Glutamatergic neuron (in vitro differentiated cells): ENCODE data around the gene GRID1. TPM values are rescaled to one million over a fixed set of nuclear protein-coding genes. Genes with fewer than 3 reads are reported as not detected.
"Not testable (repeated sequence)": the region's sequence is repeated elsewhere in the genome, so short reads cannot be mapped to it uniquely, and the experiment has no call there.

Experiments used
- DNase-seq: peaks from one replicate; pipeline ENCODE4 v3.0.0; 2022
- H3K27ac Mint-ChIP-seq: one replicate; pipeline ENCODE4 v1.8.0; 2020; ENCODE audit warnings: mild to moderate bottlenecking, mixed read lengths, inconsistent platforms; ENCODE audit not compliant: unreplicated experiment
- H3K27me3 Mint-ChIP-seq: one replicate; pipeline ENCODE4 v1.8.0; 2020; ENCODE audit warnings: mild to moderate bottlenecking, moderate library complexity, mixed read lengths, inconsistent platforms; ENCODE audit not compliant: unreplicated experiment
- H3K36me3 Mint-ChIP-seq: one replicate; pipeline ENCODE4 v1.8.0; 2020; ENCODE audit warnings: mild to moderate bottlenecking, mixed read lengths, inconsistent platforms; ENCODE audit not compliant: unreplicated experiment
- H3K4me1 Mint-ChIP-seq: one replicate; pipeline ENCODE4 v1.8.0; 2020; ENCODE audit warnings: mild to moderate bottlenecking, low read depth, mixed read lengths, inconsistent platforms; ENCODE audit not compliant: unreplicated experiment
- H3K4me3 Mint-ChIP-seq: one replicate; pipeline ENCODE4 v1.8.0; 2020; ENCODE audit warnings: mild to moderate bottlenecking, mixed read lengths, inconsistent platforms; ENCODE audit not compliant: unreplicated experiment
- H3K9me3 Mint-ChIP-seq: one replicate; pipeline ENCODE4 v1.8.0; 2020; ENCODE audit warnings: mild to moderate bottlenecking, moderate library complexity, mixed read lengths, inconsistent platforms; ENCODE audit not compliant: unreplicated experiment
- CTCF ChIP-seq: fragments of 200-600 bp; sonication (generic); IDR thresholded peaks from one replicate; pipeline ENCODE4 v1.5.0; 2021; ENCODE audit not compliant: partially characterized antibody, unreplicated experiment
- total RNA-seq: library from RNA; stranded (reverse); fragmentation: NEBNext Ultra II Directional; extraction: Animal tissue kit (Norgen Biotek cat#: 25700); gene quantifications from one replicate; pipeline ENCODE4 v1.2.1, GENCODE V29; 2021; ENCODE audit not compliant: unreplicated experiment

GRID1 gene
- total RNA-seq, 1 donor from 2014 or later, result 8.0 TPM

DNA sequence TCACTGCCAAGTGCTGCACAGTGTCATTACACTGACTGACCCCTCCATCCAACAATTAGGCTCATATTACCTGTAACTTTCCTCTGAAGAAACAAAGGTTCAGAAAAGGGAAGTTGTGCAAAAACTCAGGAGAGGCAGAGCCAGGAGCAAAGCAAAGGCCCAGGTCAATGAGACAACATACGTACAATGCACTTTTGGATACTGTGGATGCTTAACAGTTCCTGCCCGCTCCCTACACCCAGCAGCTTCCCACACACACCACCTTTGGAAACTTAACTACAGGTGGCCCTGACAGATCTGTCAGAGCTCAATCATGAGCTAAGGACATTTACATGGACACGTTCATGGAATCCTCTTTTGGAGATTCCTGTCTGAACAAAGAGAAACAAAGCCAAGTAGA, 515.9 kb downstream of the GRID1 start:
- H3K4me3 Mint-ChIP-seq, result no peak overlapping the region
- no peak for TF ChIP-seq CTCF
- H3K4me1 Mint-ChIP-seq, result peaks cover 6% of the 10 kb centered on the region
- H3K36me3 Mint-ChIP-seq, result peaks cover 9% of the 10 kb centered on the region
- DNase-seq, result no peak
- H3K9me3 Mint-ChIP-seq, result peaks cover 8% of the 10 kb centered on the region
- peaks cover 1% of the 10 kb centered on the region for H3K27me3 Mint-ChIP-seq
- no peak overlapping the region for H3K27ac Mint-ChIP-seq

GRCh38 chr10:85849315-85849714, 517.3 kb downstream of the GRID1 start:
- Mint-ChIP-seq H3K36me3 (peaks cover 9% of the 10 kb centered on the region), H3K27me3 (peaks cover 1% of the 10 kb centered on the region), H3K4me3 (no peak overlapping the region), H3K9me3 (peaks cover 5% of the 10 kb centered on the region), H3K27ac (no peak overlapping the region), H3K4me1 (peaks cover 6% of the 10 kb centered on the region)
- no peak for TF ChIP-seq CTCF
- no peak for DNase-seq

GRCh38 chr10:85848756-85849155, 517.8 kb downstream of the GRID1 start:
- Mint-ChIP-seq H3K4me3 (no peak overlapping the region), H3K4me1 (peaks cover 6% of the 10 kb centered on the region), H3K9me3 (peaks cover 4% of the 10 kb centered on the region)

GRCh38 chr10:85847085-85847484, 519.5 kb downstream of the GRID1 start:
- Mint-ChIP-seq H3K4me3 (no peak overlapping the region), H3K36me3 (peaks cover 10% of the 10 kb centered on the region), H3K27ac (no peak overlapping the region), H3K9me3 (peaks cover 2% of the 10 kb centered on the region), H3K27me3 (no peaks in the 10 kb centered on the region), H3K4me1 (no peaks in the 10 kb centered on the region)
- DNase-seq, result no peak
- TF ChIP-seq CTCF, result no peak

More at GRCh38 chr10:85848756-85849155, 517.8 kb downstream of the GRID1 start:
- no peak for DNase-seq
- peaks cover 1% of the 10 kb centered on the region for H3K27me3 Mint-ChIP-seq
- no peak for TF ChIP-seq CTCF
- H3K36me3 Mint-ChIP-seq, result peaks cover 9% of the 10 kb centered on the region
- no peak overlapping the region for H3K27ac Mint-ChIP-seq

DNA sequence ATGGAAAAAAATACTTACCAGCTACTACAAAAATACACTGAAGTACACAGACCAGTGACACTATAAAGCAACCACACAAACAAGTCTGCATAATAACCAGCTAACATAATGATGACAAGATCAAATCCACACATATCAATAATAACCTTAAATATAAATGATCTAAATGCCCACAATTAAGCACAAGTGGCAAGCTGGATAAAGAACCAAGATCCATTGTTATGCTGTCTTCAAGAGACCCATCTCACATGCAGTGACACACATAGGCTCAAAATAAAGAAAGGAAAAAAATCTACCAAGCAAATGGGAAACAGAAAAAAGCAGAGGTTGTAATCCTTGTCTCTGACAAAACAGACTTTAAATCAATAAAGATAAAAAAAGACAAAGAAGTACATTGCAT, 527.9 kb downstream of the GRID1 start:
- H3K27me3 Mint-ChIP-seq, DNase-seq, H3K27ac Mint-ChIP-seq, H3K4me3 Mint-ChIP-seq, H3K4me1 Mint-ChIP-seq: not testable (repeated sequence)
- H3K9me3 Mint-ChIP-seq, result peaks cover 11% of the 10 kb centered on the region
- H3K36me3 Mint-ChIP-seq, result peaks cover 26% of the 10 kb centered on the region

GRCh38 chr10:85832988-85833387, 533.6 kb downstream of the GRID1 start:
- Mint-ChIP-seq H3K36me3 (peaks cover 13% of the 10 kb centered on the region), H3K27ac (no peak overlapping the region), H3K27me3 (peaks cover 2% of the 10 kb centered on the region), H3K9me3 (peaks cover 5% of the 10 kb centered on the region), H3K4me1 (no peaks in the 10 kb centered on the region), H3K4me3 (no peak overlapping the region)
- TF ChIP-seq CTCF, result no peak
- no peak for DNase-seq
